AG09319 (cell line): ENCODE measurements around the gene ERCC6L.

Experiments
- DNase-seq: peaks from one replicate; pipeline ENCODE4 v3.0.0-alpha.2; 2010; ENCODE audit warnings: low read depth; ENCODE audit errors: extremely low read depth
- TF ChIP-seq, protein P1 (sequence below): IDR thresholded peaks from 2 replicates; pipeline ENCODE4 v1.5.1; 2011; ENCODE audit warnings: low read depth, mild to moderate bottlenecking, inconsistent platforms, low read length, moderate library complexity

Gene ERCC6L

DNA sequence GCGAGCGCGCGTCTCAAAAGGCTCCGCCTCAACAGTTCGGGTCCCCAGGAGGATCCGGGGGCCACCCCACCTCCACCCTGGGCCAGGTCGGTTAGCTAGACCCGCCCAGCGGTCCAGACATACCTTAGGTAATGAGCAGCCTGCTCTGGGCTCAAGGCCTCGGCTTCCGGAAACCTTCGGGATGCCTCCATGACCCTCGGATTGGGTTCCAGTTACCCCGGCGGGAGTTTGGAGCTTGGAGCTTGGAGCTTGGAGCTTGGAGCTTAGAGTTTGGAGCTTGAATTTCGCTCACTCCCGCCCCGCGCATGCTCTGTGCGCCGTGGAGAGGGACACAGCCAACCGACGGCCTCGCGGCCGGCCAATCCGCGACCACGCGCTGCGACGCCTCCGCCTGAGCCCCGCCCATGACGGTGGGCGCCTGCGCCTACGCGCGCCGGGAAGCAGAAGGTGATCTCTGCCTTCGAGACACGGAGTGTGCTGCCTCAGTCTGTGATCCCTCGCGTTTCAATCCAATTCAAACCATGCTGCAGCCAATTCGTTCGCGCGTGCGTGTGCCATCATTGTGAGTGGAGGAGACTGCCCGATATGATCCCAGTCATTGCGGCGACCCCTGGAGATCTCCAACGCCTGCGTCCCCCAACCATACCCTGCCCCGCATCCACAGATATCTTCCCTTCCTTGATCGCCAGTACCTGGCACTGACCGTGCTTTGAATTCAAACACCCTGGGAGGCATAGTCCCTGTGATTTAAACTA lies at the start of gene ERCC6L:
Gene ERCC6L (minus strand): TSS at position 307 of the 755 bp plus-strand sequence. CDS start 116 bp downstream, at position 191.
- DNase-seq = peak; percentile 44
- TF ChIP-seq, protein P1, sequence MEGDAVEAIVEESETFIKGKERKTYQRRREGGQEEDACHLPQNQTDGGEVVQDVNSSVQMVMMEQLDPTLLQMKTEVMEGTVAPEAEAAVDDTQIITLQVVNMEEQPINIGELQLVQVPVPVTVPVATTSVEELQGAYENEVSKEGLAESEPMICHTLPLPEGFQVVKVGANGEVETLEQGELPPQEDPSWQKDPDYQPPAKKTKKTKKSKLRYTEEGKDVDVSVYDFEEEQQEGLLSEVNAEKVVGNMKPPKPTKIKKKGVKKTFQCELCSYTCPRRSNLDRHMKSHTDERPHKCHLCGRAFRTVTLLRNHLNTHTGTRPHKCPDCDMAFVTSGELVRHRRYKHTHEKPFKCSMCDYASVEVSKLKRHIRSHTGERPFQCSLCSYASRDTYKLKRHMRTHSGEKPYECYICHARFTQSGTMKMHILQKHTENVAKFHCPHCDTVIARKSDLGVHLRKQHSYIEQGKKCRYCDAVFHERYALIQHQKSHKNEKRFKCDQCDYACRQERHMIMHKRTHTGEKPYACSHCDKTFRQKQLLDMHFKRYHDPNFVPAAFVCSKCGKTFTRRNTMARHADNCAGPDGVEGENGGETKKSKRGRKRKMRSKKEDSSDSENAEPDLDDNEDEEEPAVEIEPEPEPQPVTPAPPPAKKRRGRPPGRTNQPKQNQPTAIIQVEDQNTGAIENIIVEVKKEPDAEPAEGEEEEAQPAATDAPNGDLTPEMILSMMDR = no peak

GRCh38 chrX:72282302-72282701 lies 43.5 kb upstream of the ERCC6L start:
- DNase-seq = no peak
- TF ChIP-seq, protein P1 = no peak

- DNase-seq = no peak
- TF ChIP-seq, protein P1 = no peak
These were observed 41.6 kb upstream of the ERCC6L start for GRCh38 chrX:72280321-72280845.

- TF ChIP-seq, protein P1 = no peak
- DNase-seq = no peak
These were observed 37.7 kb upstream of the ERCC6L start for GRCh38 chrX:72276478-72276953.

DNA sequence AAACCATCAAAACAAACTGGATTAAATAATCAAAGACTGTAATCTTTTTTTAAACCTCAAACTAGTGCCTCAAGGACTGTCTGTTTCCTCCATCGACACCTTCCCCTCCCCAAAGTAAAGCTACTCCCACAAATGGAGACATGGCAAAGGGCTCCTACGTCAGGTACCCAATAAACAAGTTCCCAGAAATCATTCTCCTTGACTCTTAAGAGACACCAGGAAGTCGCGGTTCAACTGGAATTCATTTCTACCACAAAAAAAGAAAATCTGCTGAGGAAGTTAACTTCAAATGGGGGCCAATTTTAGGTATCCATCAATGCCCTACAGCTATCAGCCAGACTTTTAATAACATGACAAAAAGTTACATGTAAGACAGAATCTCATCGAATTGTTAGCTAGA lies 35.7 kb upstream of the ERCC6L start:
- TF ChIP-seq, protein P1 = no peak
- DNase-seq = no peak

GRCh38 chrX:72273718-72274117 lies 34.9 kb upstream of the ERCC6L start:
- TF ChIP-seq, protein P1 = no peak
- DNase-seq = no peak

- DNase-seq = no peak
- TF ChIP-seq, protein P1 = no peak
These were observed 34.0 kb upstream of the ERCC6L start for GRCh38 chrX:72272868-72273267.
